Measurements from ENCODE around the gene PARVB. TPM values are rescaled to one million over a fixed set of nuclear protein-coding genes. Genes with fewer than 3 reads are reported as not detected.
A peak's percentile ranks its signal among the peaks of the same experiment; 100 is the strongest.

Gene PARVB
- total and polyA plus RNA-seq, 11 donors: 54.9 to 172 (median 95.8) TPM

DNA sequence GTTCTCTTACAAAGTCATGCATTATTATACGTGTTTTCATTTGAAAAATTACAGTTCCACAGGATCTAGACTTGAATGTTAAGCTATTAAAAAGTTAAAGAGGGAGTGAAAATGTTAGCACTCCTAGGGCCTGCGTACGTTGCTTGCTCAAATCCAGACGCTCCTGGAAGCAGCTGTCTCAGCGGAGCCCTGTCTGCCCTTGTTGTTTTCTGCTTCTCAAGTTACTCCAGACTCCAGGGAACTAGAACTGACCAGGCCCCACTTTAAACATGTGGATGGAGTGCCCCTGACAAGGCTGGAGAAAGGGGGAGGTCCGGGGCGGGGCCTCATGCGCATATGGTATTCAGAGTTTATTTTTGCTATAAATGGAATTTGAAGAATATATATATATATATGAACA is 9.6 kb downstream of the PARVB start:
- Histone ChIP-seq H3K4me3 (no peak overlapping the region), H3K36me3 (no peaks in the 10 kb centered on the region), H3K27ac (peak overlapping the region in 7 of 12 donors; percentile 35 to 98 (median 45)), H3K4me1 (peaks cover 17 to 68% (median 46%) of the 10 kb centered on the region in 12 donors), H3K27me3 (no peaks in the 10 kb centered on the region), H3K9me3 (peaks cover 0 to 5% (median 0%) of the 10 kb centered on the region in 12 donors)
- DNase-seq: peak in 1 of 5 donors; percentile 41
- intact Hi-C loops (cut with DNase I): no loop called here
- no peak for ATAC-seq
- TF ChIP-seq POLR2A (IDR thresholded peaks at IDR 0.05): no peak
- TF ChIP-seq, protein P1, sequence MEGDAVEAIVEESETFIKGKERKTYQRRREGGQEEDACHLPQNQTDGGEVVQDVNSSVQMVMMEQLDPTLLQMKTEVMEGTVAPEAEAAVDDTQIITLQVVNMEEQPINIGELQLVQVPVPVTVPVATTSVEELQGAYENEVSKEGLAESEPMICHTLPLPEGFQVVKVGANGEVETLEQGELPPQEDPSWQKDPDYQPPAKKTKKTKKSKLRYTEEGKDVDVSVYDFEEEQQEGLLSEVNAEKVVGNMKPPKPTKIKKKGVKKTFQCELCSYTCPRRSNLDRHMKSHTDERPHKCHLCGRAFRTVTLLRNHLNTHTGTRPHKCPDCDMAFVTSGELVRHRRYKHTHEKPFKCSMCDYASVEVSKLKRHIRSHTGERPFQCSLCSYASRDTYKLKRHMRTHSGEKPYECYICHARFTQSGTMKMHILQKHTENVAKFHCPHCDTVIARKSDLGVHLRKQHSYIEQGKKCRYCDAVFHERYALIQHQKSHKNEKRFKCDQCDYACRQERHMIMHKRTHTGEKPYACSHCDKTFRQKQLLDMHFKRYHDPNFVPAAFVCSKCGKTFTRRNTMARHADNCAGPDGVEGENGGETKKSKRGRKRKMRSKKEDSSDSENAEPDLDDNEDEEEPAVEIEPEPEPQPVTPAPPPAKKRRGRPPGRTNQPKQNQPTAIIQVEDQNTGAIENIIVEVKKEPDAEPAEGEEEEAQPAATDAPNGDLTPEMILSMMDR (IDR thresholded peaks at IDR 0.05): no peak
- 60 to 81% (median 70%) methylated on average over 8 of the region's 8 CpGs for WGBS, 4 donors

DNA sequence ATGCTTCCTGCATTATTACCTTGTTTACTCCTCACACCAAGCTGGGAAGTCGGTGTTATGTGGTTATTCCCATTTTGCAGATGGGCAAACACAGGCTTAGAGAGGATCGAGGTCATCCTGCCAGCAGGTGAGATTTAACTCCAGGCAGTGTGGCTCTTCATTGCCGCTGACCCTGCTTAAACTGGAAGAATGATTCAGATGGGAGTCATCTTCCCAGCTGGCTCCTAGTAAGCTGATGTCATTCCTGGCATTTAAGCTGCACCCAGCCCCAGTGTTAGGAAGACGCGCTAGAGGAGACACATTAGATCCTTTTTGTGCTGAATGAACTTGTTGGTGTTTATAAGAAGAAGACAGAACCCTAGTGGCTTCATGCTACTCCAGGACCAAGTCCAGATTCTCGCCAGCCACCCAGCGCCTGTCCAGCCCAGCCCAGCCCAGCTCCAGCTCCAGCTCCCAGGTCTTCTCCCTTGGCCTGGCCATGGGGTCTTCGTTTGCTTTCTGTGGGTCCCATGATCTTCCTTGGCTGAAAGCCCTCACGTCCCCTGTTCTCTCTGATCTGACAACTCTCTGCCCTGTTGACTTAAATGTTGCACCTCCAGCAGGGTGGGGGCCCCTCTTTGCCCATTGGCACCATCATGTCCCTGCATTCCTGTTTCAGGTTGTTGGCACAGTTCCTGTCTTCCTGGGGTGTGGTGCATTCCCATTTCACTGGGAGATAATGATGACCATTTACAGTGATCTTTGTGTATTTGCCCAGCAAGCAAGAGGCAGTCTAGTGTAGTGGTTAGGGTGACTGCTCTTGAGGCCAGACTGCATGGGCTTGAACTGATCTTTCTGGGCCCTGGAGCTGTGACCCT is 13.6 kb downstream of the PARVB start:
- Histone ChIP-seq H3K27me3 (no peaks in the 10 kb centered on the region), H3K4me1 (peaks cover 2 to 30% (median 23%) of the 10 kb centered on the region in 12 donors), H3K9me3 (peaks cover 0 to 3% (median 0%) of the 10 kb centered on the region in 12 donors), H3K36me3 (no peaks in the 10 kb centered on the region), H3K4me3 (no peak overlapping the region), H3K27ac (peak overlapping the region in 11 of 12 donors; percentile 46 to 87 (median 69))
- peak in 3 of 5 donors; percentile 46 to 83 (median 53) for DNase-seq
- 35 to 52% (median 45%) methylated on average over 9 of the region's 9 CpGs for WGBS, 4 donors
- peak; percentile 80 to 96 (median 91) for ATAC-seq
- TF ChIP-seq POLR2A (IDR thresholded peaks at IDR 0.05): peak in 1 of 2 donors; percentile 30
- TF ChIP-seq, protein P1 (IDR thresholded peaks at IDR 0.05): no peak
- intact Hi-C loops (cut with DNase I): no loop called here

DNA sequence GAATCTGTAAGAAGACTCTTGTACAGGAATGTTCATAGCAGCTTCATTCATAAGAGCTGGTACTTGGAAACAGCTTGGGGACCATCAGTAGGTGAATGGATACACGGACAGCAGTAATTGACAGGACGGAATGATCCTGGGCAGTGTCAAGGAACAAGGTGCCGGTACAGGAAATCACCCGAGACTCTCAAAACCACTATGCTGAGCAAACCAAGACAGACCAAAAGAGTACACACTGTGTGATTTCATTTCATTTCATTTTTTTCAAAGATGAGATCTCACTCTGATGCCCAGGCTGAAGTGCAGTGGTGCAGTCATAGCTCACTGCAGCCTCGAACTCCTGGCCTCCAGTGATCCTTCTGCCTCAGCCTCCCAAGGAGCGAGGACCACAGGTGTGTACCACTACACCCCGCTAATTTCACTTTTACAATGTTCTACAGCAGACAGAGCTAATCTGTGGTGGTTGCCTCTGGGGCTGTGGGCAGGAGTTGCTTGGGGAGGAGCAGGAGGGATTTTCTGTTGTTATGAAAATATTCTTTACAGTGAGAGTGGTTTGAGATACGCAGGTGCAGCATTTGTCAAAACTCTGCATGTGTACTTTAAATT is 15.6 kb downstream of the PARVB start:
- WGBS, 4 donors: 96 to 98% (median 97%) methylated on average over 8 of the region's 8 CpGs
- intact Hi-C loops (cut with DNase I): no loop called here
- Histone ChIP-seq H3K4me1 (peaks cover 2 to 22% (median 17%) of the 10 kb centered on the region in 12 donors), H3K9me3 (peaks cover 0 to 3% (median 0%) of the 10 kb centered on the region in 12 donors), H3K27me3 (no peaks in the 10 kb centered on the region), H3K36me3 (no peaks in the 10 kb centered on the region), H3K4me3 (no peak overlapping the region), H3K27ac (no peak overlapping the region)
- TF ChIP-seq, protein P1 (IDR thresholded peaks at IDR 0.05): no peak
- no peak for TF ChIP-seq POLR2A (IDR thresholded peaks at IDR 0.05)
- ATAC-seq (no peak), DNase-seq (no peak)
